Activated T-helper 9 cell treated with anti-CD3 and anti-CD28 coated beads, Interleukin-2, amount 50 U/mL, for 16 hours (primary cell): ENCODE data around the gene SMAGP.
"Not testable (repeated sequence)": the region's sequence is repeated elsewhere in the genome, so short reads cannot be mapped to it uniquely, and the experiment has no call there.

Source experiments
- DNase-seq: peaks from one replicate; pipeline ENCODE4 v3.0.0-alpha.2; 2020; ENCODE audit warnings: low read depth

Gene SMAGP

GRCh38 chr12:51270067-51270950 lies at the start of gene SMAGP:
TSS of gene SMAGP (minus strand) at chr12:51270415. CDS start at chr12:51269278, 1,137 bp downstream.
- DNase-seq: peak; percentile 27

- no peak for DNase-seq
These were observed 48.8 kb upstream of the SMAGP start for GRCh38 chr12:51318846-51319599.

GRCh38 chr12:51318057-51318806 lies 48.0 kb upstream of the SMAGP start:
- not testable (repeated sequence) for DNase-seq

- no peak for DNase-seq
These were observed 41.2 kb upstream of the SMAGP start for GRCh38 chr12:51311389-51311788.

GRCh38 chr12:51307655-51308593 lies 37.7 kb upstream of the SMAGP start:
- no peak for DNase-seq

- DNase-seq: no peak
These were observed 36.3 kb upstream of the SMAGP start for GRCh38 chr12:51306507-51306906.

- DNase-seq: not testable (repeated sequence)
These were observed 30.6 kb upstream of the SMAGP start for GRCh38 chr12:51300768-51301167.

GRCh38 chr12:51295651-51296050 lies 25.4 kb upstream of the SMAGP start:
- no peak for DNase-seq

GRCh38 chr12:51294097-51294496 lies 23.9 kb upstream of the SMAGP start:
- DNase-seq: not testable (repeated sequence)

- DNase-seq: no peak
These were observed 23.5 kb upstream of the SMAGP start for GRCh38 chr12:51293696-51294095.

- not testable (repeated sequence) for DNase-seq
These were observed 21.6 kb upstream of the SMAGP start for GRCh38 chr12:51291603-51292513.

- DNase-seq: no peak
These were observed 15.6 kb upstream of the SMAGP start for GRCh38 chr12:51285843-51286242.

- no peak for DNase-seq
These were observed 11.1 kb upstream of the SMAGP start for GRCh38 chr12:51281202-51281924.

GRCh38 chr12:51275088-51275487 lies 4.9 kb upstream of the SMAGP start:
- no peak for DNase-seq

GRCh38 chr12:51272810-51273209 lies 2.6 kb upstream of the SMAGP start:
- not testable (repeated sequence) for DNase-seq

- DNase-seq: no peak
These were observed 820 bp upstream of the SMAGP start for GRCh38 chr12:51270951-51271518.

GRCh38 chr12:51269174-51270066 lies 795 bp downstream of the SMAGP start:
- DNase-seq: peak; percentile 34

GRCh38 chr12:51265024-51265423 lies 5.2 kb downstream of the SMAGP start:
- no peak for DNase-seq
